HG03135 (cell line): ENCODE results near the gene SLC7A10.

Source experiments
- ATAC-seq: cut with Tn5 transposase; IDR thresholded peaks from one replicate; pipeline ENCODE4 v1.9.1; 2021; ENCODE audit warnings: mild to moderate bottlenecking, moderate library complexity; ENCODE audit not compliant: unreplicated experiment

The SLC7A10 gene

GRCh38 chr19:33255781-33256180 is 30.1 kb upstream of the SLC7A10 start:
- no peak for ATAC-seq

DNA sequence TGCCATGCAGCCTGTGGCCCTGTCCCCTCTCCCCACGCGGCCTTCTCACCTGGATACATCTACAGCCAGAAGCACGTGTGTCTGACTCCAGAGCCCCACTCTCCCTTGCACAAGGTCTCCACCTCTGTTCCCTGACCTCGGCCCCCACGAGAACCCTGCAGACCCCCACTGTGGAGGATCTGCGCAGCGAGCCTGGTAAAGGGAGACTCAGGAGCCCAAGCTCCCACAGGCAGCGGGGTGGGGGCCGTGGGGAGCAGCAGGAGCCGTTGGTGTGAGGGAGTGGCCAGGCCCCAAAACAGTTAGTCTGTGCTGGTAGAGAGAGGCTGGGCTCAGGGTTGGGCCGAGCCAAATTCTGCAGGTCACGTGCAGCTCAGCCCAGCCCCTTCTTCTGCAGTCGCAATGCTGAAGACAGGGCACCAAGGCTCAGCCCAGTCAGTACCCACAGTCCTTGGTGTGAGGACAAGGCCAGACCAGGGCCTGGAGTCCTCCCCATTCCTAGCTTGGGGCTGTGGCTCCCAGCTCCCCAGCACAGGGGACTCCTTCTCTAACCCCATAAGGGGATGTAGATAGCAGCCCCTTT is 28.7 kb upstream of the SLC7A10 start:
- no peak for ATAC-seq

DNA sequence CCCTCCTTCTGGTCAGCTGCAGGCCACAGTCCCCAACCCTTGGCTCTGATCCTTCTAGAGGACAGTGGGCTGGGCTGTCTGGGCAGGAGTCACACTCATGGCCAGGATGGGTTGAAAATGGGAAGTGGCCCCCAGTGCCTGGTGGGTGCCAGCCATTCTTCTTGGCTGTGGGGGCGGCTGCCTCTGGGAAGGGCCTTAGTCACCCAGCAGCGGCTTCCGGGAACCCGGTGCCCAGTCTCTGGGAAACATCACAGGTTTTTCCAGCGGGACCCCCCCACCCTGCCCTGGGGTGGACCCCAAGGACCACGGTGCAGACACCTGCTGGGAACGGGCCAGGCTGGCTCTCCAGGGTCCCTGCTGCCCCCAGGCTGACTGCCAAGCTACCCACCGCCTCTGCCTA is 27.3 kb upstream of the SLC7A10 start:
- ATAC-seq = no peak

- ATAC-seq = no peak
Measured at GRCh38 chr19:33252418-33252962, 26.8 kb upstream of the SLC7A10 start.

GRCh38 chr19:33251526-33252090 is 26.0 kb upstream of the SLC7A10 start:
- no peak for ATAC-seq

- no peak for ATAC-seq
Measured at GRCh38 chr19:33251076-33251475, 25.4 kb upstream of the SLC7A10 start.

GRCh38 chr19:33250500-33250899 is 24.9 kb upstream of the SLC7A10 start:
- ATAC-seq = no peak

- ATAC-seq = no peak
Measured at GRCh38 chr19:33249740-33250366, 24.2 kb upstream of the SLC7A10 start.

GRCh38 chr19:33248954-33249613 is 23.4 kb upstream of the SLC7A10 start:
- no peak for ATAC-seq

GRCh38 chr19:33248553-33248953 is 22.9 kb upstream of the SLC7A10 start:
- no peak for ATAC-seq

GRCh38 chr19:33248104-33248503 is 22.5 kb upstream of the SLC7A10 start:
- ATAC-seq = no peak

DNA sequence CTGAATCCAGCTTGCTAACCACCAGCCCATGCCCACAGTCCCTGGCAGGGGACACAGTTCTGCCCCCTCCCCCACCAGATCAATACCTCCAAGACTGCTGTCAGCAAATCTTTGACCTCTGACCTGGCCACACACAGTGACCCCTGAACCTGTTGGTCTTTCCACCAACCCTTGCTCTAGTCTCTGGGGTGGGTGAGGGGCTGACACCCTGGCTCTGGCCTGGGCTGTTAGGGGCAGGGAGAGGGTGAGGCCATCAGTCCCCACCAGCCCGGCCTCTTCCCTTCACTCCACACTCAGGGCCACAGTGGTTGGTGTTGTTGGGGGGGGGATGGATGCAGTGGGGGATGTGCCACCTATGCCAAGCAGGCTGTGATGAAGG is 21.8 kb upstream of the SLC7A10 start:
- ATAC-seq = no peak

DNA sequence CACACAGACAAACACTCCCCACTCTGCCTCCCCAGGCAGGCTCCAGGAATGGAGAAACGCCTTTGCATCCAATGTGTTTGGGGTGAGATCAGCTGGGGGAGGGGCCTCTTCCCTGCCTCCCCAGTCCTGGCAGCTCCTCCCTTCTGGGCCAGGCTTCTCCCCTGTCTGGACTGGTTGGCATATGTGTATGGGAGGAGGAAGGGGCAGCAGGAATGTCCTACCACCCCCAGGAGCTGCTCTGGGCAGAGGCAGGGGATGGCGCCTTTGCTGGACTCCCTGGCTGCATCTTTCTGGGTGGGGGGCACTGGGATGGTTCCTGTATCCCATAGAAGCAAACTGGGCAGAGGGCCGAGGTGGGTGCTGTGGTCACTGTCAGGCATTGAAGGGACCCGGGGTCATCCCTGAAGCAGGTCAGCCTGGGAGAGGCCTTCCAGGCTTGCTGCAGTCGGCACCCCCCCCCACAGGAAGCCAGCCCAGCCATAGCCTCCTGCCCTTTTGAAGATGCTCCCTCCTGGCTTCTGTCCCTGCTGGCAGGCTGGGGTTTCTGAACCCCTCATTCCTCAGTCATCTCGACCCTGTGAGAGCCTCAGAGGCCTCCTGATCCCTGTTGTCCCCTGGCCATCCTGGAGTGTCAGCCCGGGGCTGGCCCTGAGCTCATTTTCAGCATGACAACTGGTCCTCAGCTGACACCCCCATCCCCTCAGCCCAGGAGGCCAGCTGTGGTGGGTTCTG is 21.2 kb upstream of the SLC7A10 start:
- no peak for ATAC-seq

DNA sequence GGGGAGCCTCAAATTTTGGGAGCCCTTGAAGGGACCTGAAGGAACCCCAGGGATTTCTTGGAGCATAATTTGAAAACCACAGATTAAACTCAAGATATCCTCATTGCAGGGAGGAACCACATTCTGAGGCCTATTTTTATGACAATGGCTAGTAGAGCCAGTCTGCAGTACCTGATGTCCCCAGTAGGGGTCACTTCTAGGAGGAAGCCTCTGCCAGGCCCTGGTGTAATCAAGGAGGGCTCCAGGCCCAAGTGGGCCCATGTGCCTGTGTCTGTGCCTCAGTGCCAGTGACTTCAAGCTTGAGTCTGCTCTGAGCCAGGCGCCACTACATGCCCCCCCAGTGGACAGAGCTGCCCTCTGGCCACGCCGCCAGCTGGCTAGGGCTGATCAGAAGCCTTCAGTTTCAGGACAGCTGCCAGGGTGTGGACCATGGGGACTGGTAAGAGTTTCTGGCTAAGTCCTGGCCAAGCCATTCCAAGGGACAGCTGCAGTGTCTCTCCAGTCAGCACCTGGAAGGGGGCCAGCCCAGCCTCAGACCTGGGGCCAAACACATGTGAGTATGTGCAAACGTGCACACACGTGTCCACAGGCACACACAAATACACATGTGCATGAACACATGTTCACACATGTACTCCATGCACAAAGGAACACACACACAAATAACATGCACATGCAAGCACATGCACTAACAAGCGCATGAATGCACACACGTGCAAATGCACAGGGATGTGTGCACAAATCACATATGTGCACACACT is 20.5 kb upstream of the SLC7A10 start:
- no peak for ATAC-seq

- no peak for ATAC-seq
Measured at GRCh38 chr19:33242911-33243310, 17.3 kb upstream of the SLC7A10 start.

- ATAC-seq = no peak
Measured at GRCh38 chr19:33242131-33242530, 16.5 kb upstream of the SLC7A10 start.

DNA sequence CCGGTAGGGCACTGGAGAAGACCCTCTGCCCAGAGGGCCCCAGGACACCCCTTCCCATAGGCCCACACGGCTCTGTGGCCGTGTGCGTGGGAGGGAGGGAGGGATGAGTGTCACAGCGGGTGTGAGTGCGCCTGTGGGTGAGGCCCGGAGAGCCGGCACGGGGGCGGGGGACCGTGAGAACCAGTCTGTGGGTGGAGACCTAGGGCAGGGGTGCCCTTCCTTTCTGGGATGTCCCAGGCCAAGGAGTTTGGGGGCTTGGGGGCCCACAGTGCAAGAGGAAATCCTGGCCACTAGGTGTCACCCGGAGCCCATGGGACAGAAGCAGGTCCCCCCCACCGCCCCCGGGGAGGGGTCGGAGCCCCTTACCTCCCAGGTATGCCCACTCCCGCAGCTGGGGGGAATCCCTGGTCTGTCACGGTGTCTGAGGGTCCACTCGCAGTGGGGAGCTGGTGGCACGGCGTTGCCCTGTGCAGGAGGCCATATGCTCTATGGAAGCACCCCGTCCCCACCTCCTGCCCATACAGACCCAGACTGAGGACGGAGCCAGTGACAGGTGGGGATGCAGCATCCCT is 16.0 kb upstream of the SLC7A10 start:
- no peak for ATAC-seq

DNA sequence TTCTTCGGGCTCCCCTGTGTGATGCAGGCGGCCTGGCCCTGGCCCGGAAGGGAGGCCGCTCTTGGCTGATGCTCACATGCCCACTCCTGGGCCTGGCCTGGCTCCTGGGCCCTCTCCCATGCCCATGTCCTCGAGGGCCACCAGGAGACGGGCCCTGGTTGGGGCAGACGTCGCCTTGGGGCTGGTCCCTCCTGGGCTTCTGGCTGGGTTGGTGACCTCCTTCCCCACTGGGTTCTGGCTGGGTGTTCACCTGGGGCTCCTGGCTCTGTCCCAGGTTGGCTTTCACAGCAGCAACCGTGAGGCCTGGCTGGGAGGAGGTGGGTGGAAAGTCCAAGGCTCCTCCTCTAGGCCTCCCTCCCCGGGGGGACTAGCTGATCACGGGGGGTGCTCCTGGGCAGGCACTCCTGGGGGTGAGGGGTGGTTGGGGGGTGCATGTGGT is 15.5 kb upstream of the SLC7A10 start:
- no peak for ATAC-seq

- ATAC-seq = no peak
Measured at GRCh38 chr19:33240181-33240771, 14.6 kb upstream of the SLC7A10 start.
